AG09319 (cell line): ENCODE measurements around the gene YEATS2.

Experiments used
- DNase-seq: peaks from one replicate; pipeline ENCODE4 v3.0.0-alpha.2; 2010; ENCODE audit warnings: low read depth; ENCODE audit errors: extremely low read depth
- CTCF ChIP-seq: IDR thresholded peaks from 2 replicates; pipeline ENCODE4 v1.5.1; 2011; ENCODE audit warnings: low read depth, mild to moderate bottlenecking, inconsistent platforms, low read length, moderate library complexity

The YEATS2 gene

GRCh38 chr3:183837894-183838293, 140.3 kb downstream of the YEATS2 start:
- no peak for TF ChIP-seq CTCF
- DNase-seq, result no peak

DNA sequence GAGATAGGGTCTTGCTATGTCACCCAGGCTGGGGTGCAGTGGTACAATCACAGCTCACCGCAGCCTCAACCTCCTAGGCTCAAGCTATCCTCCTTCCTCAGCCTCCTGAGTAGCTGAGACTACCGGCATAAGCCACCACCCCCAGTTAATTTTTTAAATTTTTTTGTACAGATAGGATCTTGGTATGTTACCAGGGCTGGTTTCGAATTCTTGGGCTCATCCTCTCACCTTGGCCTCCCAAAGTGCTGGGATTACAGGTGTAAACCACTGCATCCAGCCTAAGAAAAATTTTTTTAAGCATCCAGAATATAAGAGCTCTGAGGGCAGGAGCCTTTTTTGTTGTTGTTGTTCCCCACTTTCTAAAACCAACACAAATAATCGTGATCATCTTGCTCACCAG, 142.2 kb downstream of the YEATS2 start:
- TF ChIP-seq CTCF, result no peak
- no peak for DNase-seq

DNA sequence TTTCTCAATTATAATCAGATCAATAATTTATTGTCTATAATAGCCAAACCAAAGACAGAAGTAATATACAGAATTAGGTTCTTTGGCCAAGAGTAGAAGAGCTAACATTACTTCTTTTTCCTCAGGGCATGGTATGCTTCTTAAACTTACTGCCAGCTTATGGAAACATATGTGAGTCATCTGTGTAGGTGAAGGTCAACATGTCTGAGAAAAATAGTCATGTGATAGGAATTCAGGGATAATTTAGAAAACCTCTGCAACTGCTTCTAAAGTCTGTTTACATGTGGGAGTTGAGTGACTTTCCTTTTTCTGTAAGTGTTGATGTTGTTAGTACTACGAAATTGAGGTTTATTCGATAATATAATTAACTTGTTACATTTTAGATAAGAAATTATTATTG, 147.0 kb downstream of the YEATS2 start:
- DNase-seq, result peak; percentile 44
- TF ChIP-seq CTCF, result no peak

GRCh38 chr3:183845090-183845489, 147.5 kb downstream of the YEATS2 start:
- no peak for TF ChIP-seq CTCF
- no peak for DNase-seq

DNA sequence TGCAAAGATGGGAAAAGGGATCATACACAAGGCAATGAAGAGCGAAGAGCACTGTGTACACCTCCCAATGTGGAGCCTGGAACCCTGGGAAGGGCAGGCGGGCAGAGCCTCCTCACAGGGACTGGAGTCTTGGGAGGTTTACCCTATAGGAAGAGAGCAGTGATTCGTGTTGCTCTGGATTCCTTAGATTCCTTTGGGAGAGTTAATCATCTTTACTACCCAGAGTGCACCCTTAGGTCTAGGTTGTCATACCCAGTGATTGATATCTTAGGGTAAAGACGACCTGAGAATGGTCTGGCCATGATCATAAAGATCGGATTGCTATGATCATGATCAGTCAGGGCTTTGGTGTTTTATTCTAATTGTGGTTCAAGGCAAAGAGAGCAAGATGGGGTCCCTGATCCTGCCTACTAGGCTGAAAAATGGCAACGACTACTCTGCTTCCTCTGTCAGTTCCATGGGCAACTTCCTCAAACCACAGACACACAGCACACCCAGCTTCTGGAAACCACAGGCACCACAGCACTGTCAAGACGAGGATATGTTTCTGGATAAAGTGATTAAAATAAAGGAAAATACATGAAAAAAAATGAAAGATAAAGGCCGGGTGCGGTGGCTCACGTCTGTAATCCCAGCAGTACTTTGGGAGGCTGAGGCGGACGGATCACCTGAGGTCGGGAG, 148.2 kb downstream of the YEATS2 start:
- TF ChIP-seq CTCF, result no peak
- no peak for DNase-seq

GRCh38 chr3:183854318-183855035, 156.9 kb downstream of the YEATS2 start:
- DNase-seq, result no peak

More at GRCh38 chr3:183854318-183855035, 156.9 kb downstream of the YEATS2 start:
- no peak for TF ChIP-seq CTCF
